Measurements from ENCODE around the gene ARL5C. TPM values are rescaled to one million over a fixed set of nuclear protein-coding genes. Genes with fewer than 3 reads are reported as not detected.
"Not testable (repeated sequence)": the region's sequence is repeated elsewhere in the genome, so short reads cannot be mapped to it uniquely, and the experiment has no call there.

ARL5C gene
- total RNA-seq, 2 donors from 2014 or later: 0.27 TPM; not detected in 1

- Histone ChIP-seq H3K36me3 (no peaks in the 10 kb centered on the region), H3K27me3 (replicated peaks; ENCODE audit: insufficient read depth) (no peaks in the 10 kb centered on the region), H3K4me3 (no peak overlapping the region), H3K27ac (no peak overlapping the region), H3K9me3 (no peaks in the 10 kb centered on the region), H3K4me1 (ENCODE audit: control insufficient read depth in 1 of 2, low read depth in 2 of 2) (no peaks in the 10 kb centered on the region)
- ATAC-seq (ENCODE audit: insufficient number of reproducible peaks, low FRiP score, low read depth) (no peak), DNase-seq (ENCODE audit: low spot score) (no peak)
- TF ChIP-seq CTCF (IDR thresholded peaks at IDR 0.05): no peak
Measured at GRCh38 chr17:39138431-39139160, 27.4 kb downstream of the ARL5C start.

- DNase-seq (ENCODE audit: low spot score): no peak
- Histone ChIP-seq H3K36me3 (no peaks in the 10 kb centered on the region), H3K4me1 (ENCODE audit: control insufficient read depth in 1 of 2, low read depth in 2 of 2) (no peaks in the 10 kb centered on the region), H3K9me3 (no peaks in the 10 kb centered on the region), H3K4me3 (no peak overlapping the region), H3K27ac (no peak overlapping the region), H3K27me3 (replicated peaks; ENCODE audit: insufficient read depth) (no peaks in the 10 kb centered on the region)
- TF ChIP-seq CTCF (IDR thresholded peaks at IDR 0.05): no peak
- ATAC-seq (ENCODE audit: insufficient number of reproducible peaks, low FRiP score, low read depth): no peak
Measured at GRCh38 chr17:39134878-39135277, 31.1 kb downstream of the ARL5C start.

GRCh38 chr17:39132192-39132610 is 33.8 kb downstream of the ARL5C start:
- no peak overlapping the region for H3K27ac ChIP-seq

GRCh38 chr17:39131616-39132015 is 34.3 kb downstream of the ARL5C start:
- H3K4me3 ChIP-seq: no peak overlapping the region
- H3K27ac ChIP-seq: no peak overlapping the region
- TF ChIP-seq CTCF (IDR thresholded peaks at IDR 0.05): no peak
- H3K4me1 ChIP-seq (ENCODE audit: control insufficient read depth in 1 of 2, low read depth in 2 of 2): no peaks in the 10 kb centered on the region
- H3K9me3 ChIP-seq: no peaks in the 10 kb centered on the region
- DNase-seq (ENCODE audit: low spot score) (no peak), ATAC-seq (ENCODE audit: insufficient number of reproducible peaks, low FRiP score, low read depth) (no peak)
- no peaks in the 10 kb centered on the region for H3K36me3 ChIP-seq
- H3K27me3 ChIP-seq (replicated peaks; ENCODE audit: insufficient read depth): no peaks in the 10 kb centered on the region

More at GRCh38 chr17:39132192-39132610, 33.8 kb downstream of the ARL5C start:
- ATAC-seq (ENCODE audit: insufficient number of reproducible peaks, low FRiP score, low read depth): no peak
- no peak for TF ChIP-seq CTCF (IDR thresholded peaks at IDR 0.05)
- H3K36me3 ChIP-seq: no peaks in the 10 kb centered on the region
- no peak overlapping the region for H3K4me3 ChIP-seq
- H3K27me3 ChIP-seq (replicated peaks; ENCODE audit: insufficient read depth): no peaks in the 10 kb centered on the region
- H3K9me3 ChIP-seq: no peaks in the 10 kb centered on the region
- DNase-seq (ENCODE audit: low spot score): no peak
- H3K4me1 ChIP-seq (ENCODE audit: control insufficient read depth in 1 of 2, low read depth in 2 of 2): no peaks in the 10 kb centered on the region

- DNase-seq (ENCODE audit: low spot score): no peak
- H3K36me3 ChIP-seq: no peaks in the 10 kb centered on the region
- H3K9me3 ChIP-seq: no peaks in the 10 kb centered on the region
- no peak overlapping the region for H3K4me3 ChIP-seq
- H3K27ac ChIP-seq: no peak overlapping the region
- no peak for ATAC-seq (ENCODE audit: insufficient number of reproducible peaks, low FRiP score, low read depth)
- H3K27me3 ChIP-seq (replicated peaks; ENCODE audit: insufficient read depth): no peaks in the 10 kb centered on the region
- no peaks in the 10 kb centered on the region for H3K4me1 ChIP-seq (ENCODE audit: control insufficient read depth in 1 of 2, low read depth in 2 of 2)
- no peak for TF ChIP-seq CTCF (IDR thresholded peaks at IDR 0.05)
Measured at GRCh38 chr17:39130205-39130604, 35.8 kb downstream of the ARL5C start.

- ATAC-seq (ENCODE audit: insufficient number of reproducible peaks, low FRiP score, low read depth); H3K36me3 ChIP-seq; H3K9me3 ChIP-seq; H3K27ac ChIP-seq; H3K4me1 ChIP-seq (ENCODE audit: control insufficient read depth in 1 of 2, low read depth in 2 of 2); H3K4me3 ChIP-seq; H3K27me3 ChIP-seq (replicated peaks; ENCODE audit: insufficient read depth); DNase-seq (ENCODE audit: low spot score): not testable (repeated sequence)
Measured at GRCh38 chr17:39129544-39129943, 36.4 kb downstream of the ARL5C start.

All from thoracic aorta (tissue), 2 donors.